Progenitor cell of endocrine pancreas (in vitro differentiated cells): ENCODE measurements around the gene PSPC1. TPM values are rescaled to one million over a fixed set of nuclear protein-coding genes. Genes with fewer than 3 reads are reported as not detected.
A peak's percentile ranks its signal among the peaks of the same experiment; 100 is the strongest.

Source experiments
- DNase-seq: peaks from one replicate; pipeline ENCODE4 v3.0.0; 2021; ENCODE audit warnings: low spot score; ENCODE audit not compliant: unreplicated experiment
- H3K27ac Mint-ChIP-seq: 2 replicates; pipeline ENCODE4 v1.8.0; 2021; ENCODE audit warnings: mild to moderate bottlenecking, moderate library complexity, mixed read lengths
- H3K27me3 Mint-ChIP-seq: 2 replicates; pipeline ENCODE4 v1.8.0; 2021; ENCODE audit warnings: mixed read lengths
- H3K36me3 Mint-ChIP-seq: 2 replicates; pipeline ENCODE4 v1.8.0; 2022; ENCODE audit warnings: mixed read lengths; ENCODE audit not compliant: insufficient read depth
- H3K4me1 Mint-ChIP-seq: 2 replicates; pipeline ENCODE4 v1.8.0; 2021; ENCODE audit warnings: low read depth, mixed read lengths
- H3K4me3 Mint-ChIP-seq: 2 replicates; pipeline ENCODE4 v1.8.0; 2021; ENCODE audit warnings: low read depth, mild to moderate bottlenecking, moderate library complexity, mixed read lengths
- H3K9me3 Mint-ChIP-seq: 2 replicates; pipeline ENCODE4 v1.8.0; 2021; ENCODE audit warnings: low read depth, mixed read lengths
- total RNA-seq: library from RNA; stranded (reverse); gene quantifications from 2 replicates; pipeline ENCODE4 v1.2.1, GENCODE V29; 2021
- TF ChIP-seq, protein P1 (sequence below): fragments of 200-600 bp; sonication (generic); IDR thresholded peaks from one replicate; pipeline ENCODE4 v1.5.0; 2021; ENCODE audit warnings: antibody characterized with exemption, mild to moderate bottlenecking; ENCODE audit not compliant: unreplicated experiment

PSPC1 gene
- total RNA-seq, 1 donor from 2014 or later: 94.1 TPM

DNA sequence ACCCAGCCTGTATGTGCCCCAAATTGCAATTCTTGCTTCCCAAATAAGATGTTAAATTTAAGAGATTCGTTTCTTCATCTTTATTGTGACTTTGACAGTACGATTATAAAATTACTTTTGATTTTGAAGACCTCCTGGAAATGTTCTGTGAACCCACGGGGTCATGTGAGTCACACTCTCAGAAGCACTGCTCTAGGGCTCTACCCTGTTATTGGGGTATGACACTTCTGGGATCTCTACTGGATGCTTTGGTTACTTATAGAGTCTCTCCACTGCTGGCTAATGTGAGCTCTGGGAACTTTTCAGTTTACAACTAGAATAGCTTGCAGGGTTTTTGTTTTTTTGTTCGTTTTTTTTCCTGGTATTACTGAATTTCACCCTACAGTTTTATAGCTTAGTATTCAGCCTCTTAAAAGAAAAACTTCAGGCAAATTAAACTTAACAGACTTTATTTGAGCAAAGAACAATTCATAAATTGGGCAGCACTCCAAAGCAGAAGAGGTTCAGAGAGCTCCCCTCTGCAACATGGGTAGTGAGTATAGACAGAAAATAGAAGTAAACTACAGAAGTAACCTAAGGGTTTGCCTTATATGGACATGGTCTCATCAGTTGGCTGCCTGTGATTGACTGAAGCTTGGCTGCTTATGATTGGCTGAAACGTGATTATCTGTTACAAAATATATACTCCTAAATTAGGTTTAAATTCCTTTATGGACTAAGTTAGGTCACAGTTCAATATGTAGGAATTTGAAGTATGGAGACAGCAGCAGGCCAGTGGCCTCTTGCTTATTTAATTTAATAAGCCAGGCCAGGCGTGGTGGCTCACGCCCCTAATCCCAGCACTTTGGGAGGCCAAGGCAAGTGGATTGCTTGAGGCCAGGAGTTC is 28.5 kb upstream of the PSPC1 start:
- peaks cover 10% of the 10 kb centered on the region for H3K36me3 Mint-ChIP-seq
- H3K27ac Mint-ChIP-seq: peak overlapping the region; percentile 73
- DNase-seq: no peak
- TF ChIP-seq, protein P1, sequence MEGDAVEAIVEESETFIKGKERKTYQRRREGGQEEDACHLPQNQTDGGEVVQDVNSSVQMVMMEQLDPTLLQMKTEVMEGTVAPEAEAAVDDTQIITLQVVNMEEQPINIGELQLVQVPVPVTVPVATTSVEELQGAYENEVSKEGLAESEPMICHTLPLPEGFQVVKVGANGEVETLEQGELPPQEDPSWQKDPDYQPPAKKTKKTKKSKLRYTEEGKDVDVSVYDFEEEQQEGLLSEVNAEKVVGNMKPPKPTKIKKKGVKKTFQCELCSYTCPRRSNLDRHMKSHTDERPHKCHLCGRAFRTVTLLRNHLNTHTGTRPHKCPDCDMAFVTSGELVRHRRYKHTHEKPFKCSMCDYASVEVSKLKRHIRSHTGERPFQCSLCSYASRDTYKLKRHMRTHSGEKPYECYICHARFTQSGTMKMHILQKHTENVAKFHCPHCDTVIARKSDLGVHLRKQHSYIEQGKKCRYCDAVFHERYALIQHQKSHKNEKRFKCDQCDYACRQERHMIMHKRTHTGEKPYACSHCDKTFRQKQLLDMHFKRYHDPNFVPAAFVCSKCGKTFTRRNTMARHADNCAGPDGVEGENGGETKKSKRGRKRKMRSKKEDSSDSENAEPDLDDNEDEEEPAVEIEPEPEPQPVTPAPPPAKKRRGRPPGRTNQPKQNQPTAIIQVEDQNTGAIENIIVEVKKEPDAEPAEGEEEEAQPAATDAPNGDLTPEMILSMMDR: no peak
- no peaks in the 10 kb centered on the region for H3K27me3 Mint-ChIP-seq
- H3K4me3 Mint-ChIP-seq: no peak overlapping the region
- peaks cover 3% of the 10 kb centered on the region for H3K4me1 Mint-ChIP-seq
- no peaks in the 10 kb centered on the region for H3K9me3 Mint-ChIP-seq

DNA sequence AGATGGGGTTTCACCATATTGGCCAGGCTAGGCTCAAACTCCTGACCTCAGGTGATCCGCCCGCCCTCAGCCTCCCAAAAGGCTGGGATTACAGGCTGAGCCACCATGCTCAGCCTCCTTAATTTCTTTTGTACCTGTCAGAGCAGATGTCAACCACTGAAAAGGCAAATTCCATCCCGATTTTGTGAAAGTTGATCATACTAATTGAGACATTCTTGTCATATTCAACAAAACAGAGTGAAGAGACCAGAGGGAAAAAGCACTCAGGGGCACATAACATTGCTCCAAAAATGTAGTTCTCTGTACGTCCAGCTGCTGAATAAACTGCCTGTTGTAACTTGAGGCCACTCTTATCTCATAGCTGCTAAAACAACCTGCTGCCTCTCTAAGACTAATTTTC is 27.4 kb upstream of the PSPC1 start:
- H3K36me3 Mint-ChIP-seq: peaks cover 10% of the 10 kb centered on the region

DNA sequence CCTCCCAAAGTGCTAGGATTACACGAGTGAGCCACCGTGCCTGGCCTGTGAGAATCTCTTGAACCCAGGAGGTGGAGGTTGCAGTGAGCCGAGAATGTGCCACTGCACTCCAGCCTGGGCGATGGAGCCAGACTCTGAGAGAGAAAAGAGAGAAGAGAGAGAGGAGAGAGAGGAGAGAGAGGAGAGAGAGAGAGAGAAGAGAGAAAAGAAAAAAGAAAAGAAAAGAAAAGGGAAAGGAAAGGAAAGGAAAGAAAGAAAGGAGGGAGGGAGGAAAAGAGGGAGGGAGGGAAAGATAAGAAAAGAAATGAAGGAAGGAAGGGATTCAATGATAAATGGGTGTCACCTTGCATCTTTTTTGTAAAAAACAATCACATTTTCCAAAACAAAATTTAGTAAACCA is 23.0 kb upstream of the PSPC1 start:
- Mint-ChIP-seq H3K4me1 (peaks cover 3% of the 10 kb centered on the region), H3K36me3 (peaks cover 4% of the 10 kb centered on the region), H3K9me3 (no peaks in the 10 kb centered on the region), H3K27ac (no peak overlapping the region), H3K4me3 (no peak overlapping the region), H3K27me3 (no peaks in the 10 kb centered on the region)
- no peak for DNase-seq
- TF ChIP-seq, protein P1: no peak

More for the DNA sequence above, 27.4 kb upstream of the PSPC1 start:
- no peaks in the 10 kb centered on the region for H3K27me3 Mint-ChIP-seq
- TF ChIP-seq, protein P1: no peak
- H3K4me1 Mint-ChIP-seq: peaks cover 3% of the 10 kb centered on the region
- peak overlapping the region; percentile 73 for H3K27ac Mint-ChIP-seq
- no peak for DNase-seq
- H3K4me3 Mint-ChIP-seq: no peak overlapping the region
- H3K9me3 Mint-ChIP-seq: no peaks in the 10 kb centered on the region

DNA sequence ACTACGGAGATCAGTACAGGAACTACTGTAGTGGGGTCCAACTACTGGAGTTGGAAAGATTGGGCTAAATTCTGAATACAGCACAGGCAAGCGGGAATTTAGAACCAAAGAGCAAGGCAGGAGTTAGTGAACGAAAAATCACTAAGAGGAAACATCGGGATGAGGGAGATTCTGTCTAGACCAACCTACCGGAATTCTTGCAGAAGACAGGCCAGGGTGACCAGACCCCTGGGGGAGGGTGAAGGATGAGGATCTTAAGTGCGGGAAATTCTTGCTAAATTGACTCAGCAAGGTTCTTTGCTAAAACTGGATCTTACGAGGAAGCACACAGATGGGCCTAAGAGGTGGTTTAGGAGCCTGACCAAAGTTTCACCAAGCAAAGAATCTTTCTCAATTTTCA is 13.2 kb upstream of the PSPC1 start:
- no peak for DNase-seq
- Mint-ChIP-seq H3K9me3 (peaks cover 3% of the 10 kb centered on the region), H3K4me1 (peaks cover 7% of the 10 kb centered on the region), H3K4me3 (no peak overlapping the region), H3K27ac (peak overlapping the region; percentile 62), H3K36me3 (peaks cover 7% of the 10 kb centered on the region), H3K27me3 (no peaks in the 10 kb centered on the region)
- TF ChIP-seq, protein P1: no peak

DNA sequence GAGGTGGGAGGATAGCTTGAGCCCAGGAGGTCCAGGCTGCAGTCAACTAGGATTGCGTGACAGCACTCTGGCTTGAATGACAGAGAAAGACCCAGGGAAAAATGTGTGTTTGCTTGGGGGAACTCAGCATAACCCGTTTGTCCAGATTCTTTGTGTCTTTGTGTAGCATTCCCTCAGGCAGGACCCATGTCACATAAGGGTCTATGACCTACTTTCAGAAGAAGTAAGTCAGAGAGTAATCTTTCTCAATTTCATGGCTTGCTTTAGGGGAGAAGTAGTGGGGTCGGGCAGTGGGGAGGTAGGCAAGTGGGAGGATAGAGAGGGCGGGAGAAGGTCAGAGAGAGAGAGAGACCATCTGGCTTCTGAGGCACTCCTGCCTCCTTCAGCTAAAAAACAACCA is 11.9 kb upstream of the PSPC1 start:
- peak overlapping the region; percentile 99 for H3K27ac Mint-ChIP-seq
- H3K4me3 Mint-ChIP-seq: peak overlapping the region; percentile 6
- H3K9me3 Mint-ChIP-seq: no peaks in the 10 kb centered on the region

More for the DNA sequence above, 11.9 kb upstream of the PSPC1 start:
- peaks cover 7% of the 10 kb centered on the region for H3K4me1 Mint-ChIP-seq
- TF ChIP-seq, protein P1: no peak
- DNase-seq: peak; percentile 10
- no peaks in the 10 kb centered on the region for H3K27me3 Mint-ChIP-seq
- peaks cover 6% of the 10 kb centered on the region for H3K36me3 Mint-ChIP-seq
